Fibroblast of skin of right biceps (primary cell): ENCODE data around the gene BIK.
"Not testable (repeated sequence)": the region's sequence is repeated elsewhere in the genome, so short reads cannot be mapped to it uniquely, and the experiment has no call there.

Experiments used
- DNase-seq: peaks from one replicate; pipeline ENCODE4 v3.0.0-alpha.2; 2013

The BIK gene, protein sequence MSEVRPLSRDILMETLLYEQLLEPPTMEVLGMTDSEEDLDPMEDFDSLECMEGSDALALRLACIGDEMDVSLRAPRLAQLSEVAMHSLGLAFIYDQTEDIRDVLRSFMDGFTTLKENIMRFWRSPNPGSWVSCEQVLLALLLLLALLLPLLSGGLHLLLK

DNA sequence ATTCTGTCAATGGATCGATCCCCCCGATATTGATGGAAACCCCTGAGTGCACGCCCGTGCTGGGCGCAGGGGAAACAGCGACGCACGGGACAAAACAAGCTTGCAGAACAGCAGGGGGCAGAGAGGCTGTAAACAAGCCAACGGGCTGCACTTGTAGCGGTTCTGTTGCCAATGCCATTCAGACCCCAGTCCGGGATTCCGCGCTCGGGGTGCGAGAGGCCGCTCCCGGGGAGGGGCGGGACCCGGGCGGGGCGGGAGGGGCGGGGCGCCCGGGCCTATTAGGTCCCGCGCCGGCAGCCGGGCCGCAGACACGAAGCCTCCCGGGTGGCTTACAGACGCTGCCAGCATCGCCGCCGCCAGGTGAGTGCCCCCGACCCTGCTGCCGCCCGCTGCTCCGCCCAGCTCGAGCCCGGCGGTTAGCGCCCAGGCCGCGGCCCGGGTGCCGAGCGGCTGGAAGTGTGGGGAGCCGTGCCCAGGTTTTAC lies at the start of gene BIK:
Gene BIK, plus strand, starts transcription at position 307 of the 483 bp plus-strand sequence. CDS start 13,273 bp downstream, outside the sequence.
- DNase-seq, result peak; percentile 18

DNA sequence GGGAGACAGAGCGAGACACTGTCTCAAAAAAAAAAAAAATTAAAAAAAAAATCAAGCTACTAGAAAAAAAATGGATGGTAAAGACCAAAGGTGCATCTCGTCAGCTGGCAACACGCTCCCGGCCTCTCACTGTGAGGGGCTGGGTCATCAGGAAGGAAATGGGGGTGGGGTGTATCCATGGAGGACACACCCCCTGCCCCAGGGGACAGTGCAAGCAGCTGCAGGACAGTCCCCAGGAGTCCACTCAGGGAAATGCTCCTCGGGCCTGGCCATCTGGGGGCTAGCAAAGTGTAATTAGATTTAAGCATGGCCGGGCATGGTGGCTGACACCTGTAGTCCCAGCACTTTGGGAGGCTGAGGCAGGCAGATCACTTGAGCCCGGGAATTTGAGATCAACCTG lies 44.4 kb upstream of the BIK start:
- no peak for DNase-seq

DNA sequence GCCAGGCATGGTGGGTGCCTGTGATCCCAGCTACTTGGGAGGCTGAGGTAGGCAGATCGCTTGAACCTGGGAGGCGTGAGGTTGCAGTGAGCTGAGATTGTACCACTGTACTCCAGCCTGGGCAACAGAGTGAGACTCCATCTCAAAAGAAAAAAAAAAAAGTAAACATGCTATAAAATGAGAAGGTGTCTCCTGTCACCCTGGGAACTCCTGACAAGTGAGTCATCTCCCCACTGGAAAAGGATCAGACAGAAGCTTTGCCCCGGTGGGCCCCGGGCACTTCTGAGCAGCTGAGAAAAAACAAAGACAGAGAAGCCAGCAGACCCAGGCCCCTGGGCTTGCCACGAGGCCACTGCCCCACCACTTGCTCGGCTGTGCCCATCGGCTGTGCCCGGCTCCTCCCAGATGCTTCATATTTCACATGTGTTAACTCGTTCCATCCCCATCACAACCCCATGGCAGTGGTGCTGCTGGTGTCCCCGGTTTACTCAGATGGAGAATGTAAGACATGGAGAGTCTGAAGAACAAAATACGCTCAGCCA lies 43.6 kb upstream of the BIK start:
- peak; percentile 80 for DNase-seq

DNA sequence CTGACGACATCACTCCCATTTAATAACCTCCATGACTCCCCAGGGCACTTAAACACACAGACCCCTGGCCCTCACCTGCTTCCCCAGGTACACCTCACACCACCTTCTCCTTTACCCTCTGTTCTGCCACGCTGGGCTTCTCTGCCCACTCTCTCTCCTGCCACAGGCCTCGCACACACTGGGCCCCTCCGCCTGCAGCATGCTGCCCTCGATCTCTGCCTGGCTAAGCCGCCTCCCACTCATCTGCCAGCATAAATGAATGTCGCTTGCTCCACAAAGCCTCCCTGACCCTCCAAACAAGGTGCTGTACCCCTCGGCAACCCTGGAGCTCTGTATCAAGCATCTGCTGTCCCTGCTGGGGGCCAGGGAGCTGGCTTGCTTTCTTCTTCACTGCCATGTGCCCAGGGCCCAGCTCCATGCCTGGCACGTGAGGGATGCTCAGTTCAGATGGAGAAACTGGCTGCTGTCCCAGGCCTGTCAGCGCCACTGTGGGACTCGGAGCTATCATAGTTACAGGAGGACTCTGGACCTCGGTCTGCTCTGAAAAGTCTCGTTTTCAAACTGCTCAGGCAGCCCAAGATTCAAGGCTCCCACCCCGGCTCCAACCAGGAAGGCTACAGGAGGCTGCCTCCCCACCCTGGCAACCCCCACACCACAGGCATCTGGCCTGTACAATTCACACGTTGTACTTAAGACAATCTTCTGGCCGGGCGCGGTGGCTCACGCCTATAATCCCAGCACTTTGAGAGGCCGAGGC lies 33.3 kb upstream of the BIK start:
- no peak for DNase-seq

DNA sequence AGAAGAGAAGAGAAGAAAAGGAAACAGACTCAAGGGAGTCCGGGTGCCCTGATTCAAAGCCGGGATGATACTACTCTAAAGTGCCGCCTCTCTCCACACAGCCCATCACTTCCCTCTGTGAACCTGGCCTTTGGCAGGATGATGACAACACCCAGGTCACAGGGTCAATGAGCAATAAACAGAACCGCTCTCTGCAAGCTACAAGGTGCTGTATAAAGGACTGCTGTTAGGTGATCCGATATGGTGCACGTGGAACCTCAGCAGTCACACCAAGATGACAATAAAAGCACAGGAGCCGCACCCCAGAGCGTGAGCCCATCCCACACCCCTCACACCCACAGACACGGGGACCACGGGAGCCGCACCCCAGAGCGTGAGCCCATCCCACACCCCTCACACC lies 32.0 kb upstream of the BIK start:
- no peak for DNase-seq

DNA sequence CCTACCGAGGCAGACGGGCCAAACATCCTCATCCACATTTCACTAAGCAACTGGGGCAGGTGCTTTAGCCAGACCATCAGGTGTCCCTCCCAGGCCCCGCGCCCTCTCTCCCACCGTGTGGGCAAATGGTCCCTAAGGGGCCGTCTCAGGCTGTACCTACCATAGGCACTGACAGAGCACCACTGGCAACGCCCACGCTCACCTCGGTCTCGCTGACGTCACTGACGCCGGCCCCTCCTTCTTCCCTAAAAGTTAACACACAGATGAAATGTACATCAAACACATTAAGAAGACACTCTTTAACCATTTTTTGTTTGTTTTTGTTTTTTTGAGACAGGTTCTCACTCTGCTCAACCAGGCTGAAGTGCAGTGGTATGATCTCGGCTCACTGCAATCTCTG lies 30.8 kb upstream of the BIK start:
- no peak for DNase-seq

DNA sequence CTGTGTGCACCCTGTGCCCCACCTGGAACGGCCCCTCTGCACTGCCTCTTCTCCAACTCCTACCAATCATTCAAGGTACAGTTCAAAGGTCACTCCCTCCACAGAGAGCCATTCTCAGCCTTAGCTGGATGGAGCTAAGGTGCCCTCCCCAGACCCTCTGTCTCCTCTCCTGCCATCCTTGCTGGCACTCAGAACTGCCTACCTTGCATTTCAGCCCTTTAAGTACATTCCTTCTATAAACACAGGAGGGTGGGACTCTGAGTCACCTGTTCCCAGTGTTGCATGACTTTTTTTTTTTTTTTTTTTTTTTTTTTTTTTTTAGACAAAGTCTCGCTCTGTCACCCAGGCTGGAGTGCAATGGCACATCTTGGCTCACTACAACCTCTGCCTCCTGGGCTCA lies 29.9 kb upstream of the BIK start:
- no peak for DNase-seq

DNA sequence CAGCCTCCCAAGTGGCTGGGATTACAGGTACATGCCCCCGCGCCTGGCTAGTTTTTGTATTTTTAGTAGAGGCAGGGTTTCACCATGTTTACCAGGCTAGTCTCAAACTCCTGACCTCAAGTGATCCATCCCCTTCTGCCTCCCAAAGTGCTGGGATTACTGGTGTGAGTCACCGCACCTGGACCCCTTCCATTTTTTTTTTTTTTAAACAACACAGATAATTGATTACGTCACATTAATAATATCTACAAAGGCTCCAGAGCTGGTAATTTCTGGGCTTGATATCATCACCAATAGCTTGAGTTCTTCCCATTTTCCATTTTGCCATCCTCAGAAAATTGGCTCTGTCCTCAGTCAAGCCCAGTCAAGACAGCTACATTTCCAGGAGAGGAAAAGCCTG lies 28.6 kb upstream of the BIK start:
- DNase-seq, result peak; percentile 21

DNA sequence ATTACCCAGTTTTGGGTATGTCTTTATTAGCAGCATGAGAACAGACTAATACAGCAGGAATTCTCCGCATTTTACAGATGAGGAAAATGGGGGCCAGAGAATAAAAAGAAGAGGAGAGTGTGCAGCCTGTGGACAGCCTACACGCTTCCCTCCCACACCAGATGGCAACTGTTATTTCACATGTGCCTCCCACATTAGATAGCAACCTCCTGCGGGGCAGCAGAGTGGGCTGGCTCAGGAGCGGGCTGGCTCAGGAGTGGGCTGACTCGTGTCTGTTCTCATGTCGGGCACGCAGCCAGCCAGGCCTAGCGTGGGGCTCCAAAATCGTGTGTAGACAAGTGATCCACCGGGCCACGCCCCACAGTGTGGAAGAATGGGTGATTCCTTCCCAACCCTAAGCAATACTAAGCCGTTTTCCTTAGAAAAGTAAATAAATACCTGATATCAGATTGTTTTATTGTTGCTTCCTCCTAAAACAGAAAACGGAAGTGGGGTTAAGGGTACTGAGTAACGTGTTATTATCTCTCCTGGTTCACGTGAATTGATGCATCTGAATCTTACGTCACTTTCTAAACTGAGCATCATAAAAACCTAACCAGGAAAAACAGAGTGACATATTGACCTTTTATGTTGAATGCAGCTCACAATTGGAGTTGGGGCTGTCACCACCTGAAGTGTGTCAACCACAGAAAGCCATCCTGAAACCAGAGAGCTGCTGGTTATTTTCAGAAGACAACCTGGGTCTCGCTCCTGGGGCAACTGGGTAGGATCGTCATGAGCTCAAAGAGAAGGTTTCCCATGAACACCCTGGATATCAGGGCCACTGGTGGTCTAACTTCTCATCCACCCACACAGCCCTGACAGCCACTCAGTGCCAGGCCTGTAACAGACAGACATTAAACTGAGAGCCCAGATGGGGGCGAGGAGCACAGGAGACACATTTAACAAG lies 24.6 kb upstream of the BIK start:
- DNase-seq, result no peak

DNA sequence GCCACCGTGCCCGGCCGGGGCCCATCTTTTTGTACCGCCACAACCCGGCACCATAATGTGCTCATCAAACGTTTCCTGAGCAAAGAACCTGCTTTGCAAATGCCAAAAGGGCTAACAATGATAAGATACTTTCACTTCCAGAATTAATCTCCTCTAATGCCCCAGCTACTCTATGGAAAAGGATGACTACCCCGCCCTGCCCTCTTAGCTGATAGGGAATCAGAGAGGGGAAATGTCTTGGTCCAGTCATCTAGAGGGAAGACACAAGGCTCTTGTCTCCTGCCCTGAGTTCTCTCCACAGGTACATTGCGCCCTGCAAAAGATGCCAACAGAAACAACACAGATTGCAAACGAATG lies 21.9 kb upstream of the BIK start:
- DNase-seq, result no peak

DNA sequence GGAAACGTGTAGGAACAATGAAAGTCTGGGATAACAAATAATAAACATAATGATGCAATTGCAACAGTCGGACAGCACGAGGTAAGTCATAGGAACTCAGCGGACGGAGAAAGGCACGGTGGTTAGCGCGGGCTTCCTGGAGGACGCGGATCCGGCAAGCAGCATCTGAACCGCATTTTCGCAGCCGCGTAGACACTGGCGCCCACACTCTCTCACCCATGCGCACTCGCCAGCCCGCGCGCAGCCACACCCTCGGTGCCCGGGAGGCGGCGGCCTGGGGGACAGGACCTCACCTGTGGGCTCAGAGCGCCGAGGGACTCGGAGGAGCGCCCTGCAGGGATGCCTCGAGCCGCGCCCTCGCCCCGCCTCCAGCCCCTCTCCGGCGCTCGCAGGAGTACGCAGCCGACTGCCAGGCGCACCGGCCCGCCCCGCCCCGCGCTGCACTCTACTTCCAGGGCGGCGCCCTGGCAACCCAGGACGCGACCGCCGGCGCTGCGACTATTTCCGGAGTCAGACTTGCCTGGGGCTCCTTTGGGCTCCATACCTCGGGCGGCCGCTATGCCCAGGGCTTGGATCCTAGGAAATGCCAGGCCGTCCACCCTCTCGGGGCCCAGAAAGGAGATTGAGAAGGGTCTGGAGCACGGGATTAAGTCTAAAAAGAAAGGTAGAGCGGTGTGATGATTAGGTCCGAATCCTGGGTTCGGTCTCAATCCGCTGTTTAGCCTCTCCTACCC lies 21.4 kb upstream of the BIK start, which contains the start of gene TTLL1:
Gene TTLL1, minus strand, starts transcription at position 408 of the 734 bp plus-strand sequence. CDS start 13,805 bp downstream, outside the sequence.
- DNase-seq, result peak; percentile 87

DNA sequence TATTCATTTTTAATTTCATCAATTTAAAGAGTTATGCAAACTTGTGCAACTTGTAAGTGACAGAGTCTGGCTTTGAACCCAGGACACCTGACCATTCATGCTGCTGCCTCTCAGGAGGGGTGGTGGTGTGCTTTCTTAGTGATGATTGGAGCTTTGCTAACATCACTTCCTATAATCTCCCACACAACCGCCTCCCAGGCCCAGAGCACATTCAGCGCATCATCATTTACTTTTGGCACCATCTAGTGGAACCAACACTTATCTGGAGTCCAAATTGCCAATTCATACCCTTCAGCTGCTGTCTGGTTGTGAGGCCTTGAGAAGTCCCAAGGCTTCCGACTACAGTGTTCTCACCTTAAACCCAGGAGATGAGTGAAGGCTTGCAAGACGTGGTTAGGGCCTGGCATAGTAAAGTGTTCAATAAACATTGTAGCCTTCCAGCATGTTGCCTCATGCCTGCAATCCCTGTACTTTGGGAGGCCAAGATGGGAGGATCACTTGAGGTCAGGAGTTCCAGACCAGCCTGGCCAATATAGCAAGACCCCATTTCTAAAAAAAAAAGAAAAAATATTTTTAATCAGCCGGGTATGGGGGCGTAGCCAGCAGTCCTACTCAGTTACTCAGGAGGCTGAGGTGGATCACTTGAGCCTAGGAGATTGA lies 20.3 kb upstream of the BIK start:
- DNase-seq, result peak; percentile 91

DNA sequence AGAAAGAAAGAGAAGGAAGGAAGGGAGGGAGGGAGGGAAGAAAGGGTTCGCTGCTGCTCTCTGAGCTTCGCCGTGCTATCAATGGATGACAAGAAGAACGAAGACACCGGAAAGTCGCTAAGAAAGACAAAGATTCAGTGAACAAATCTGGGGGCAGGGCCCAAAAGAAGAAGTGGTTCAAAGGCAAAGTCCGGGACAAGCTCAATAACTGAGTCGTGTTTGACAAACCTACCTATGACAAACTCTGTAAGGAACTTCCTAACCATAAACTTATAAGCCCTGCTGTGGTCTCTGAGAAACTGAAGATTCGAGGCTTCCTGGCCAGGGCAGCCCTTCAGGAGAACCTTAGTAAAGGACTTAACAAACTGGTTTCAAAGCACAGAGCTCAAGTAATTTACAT lies 18.5 kb upstream of the BIK start:
- no peak for DNase-seq

DNA sequence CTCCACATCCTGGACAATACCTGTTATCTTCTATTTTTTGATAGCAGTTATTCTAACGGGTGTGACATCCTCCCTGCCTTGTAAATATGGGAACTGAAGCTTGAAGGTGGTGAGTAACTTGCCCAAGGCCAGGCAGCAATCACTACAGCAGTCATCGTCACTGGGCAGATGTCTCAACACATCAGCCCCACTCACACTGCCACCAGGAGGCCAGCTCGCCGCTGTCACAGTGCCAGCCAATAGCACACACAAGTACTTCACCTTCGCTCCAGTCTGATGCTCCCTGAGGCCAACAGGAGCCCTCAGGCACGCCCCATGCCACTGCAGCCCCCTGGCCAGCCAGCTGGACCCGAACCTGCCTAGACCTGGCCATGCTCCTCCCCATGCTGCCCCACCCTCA lies 16.5 kb upstream of the BIK start:
- no peak for DNase-seq

DNA sequence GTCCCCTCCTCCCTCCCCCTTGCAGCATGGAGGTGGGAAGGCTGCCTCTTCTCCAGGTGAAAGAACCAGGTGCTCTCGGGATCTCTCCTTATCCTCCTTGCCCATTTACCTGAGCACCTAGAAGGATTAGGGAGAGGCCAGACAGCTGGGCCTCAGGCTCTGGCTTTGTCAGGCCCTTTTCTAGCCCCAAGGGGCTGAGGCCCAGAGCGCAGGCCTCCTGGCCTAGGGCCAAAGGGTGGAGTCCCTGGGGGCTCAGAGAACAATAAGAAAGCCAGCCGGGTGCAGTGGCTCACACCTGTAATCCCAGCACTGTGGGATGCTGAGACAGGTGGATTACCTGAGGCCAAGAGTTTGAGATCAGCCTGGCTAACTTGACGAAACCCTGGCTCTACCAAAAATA lies 16.0 kb upstream of the BIK start:
- no peak for DNase-seq

DNA sequence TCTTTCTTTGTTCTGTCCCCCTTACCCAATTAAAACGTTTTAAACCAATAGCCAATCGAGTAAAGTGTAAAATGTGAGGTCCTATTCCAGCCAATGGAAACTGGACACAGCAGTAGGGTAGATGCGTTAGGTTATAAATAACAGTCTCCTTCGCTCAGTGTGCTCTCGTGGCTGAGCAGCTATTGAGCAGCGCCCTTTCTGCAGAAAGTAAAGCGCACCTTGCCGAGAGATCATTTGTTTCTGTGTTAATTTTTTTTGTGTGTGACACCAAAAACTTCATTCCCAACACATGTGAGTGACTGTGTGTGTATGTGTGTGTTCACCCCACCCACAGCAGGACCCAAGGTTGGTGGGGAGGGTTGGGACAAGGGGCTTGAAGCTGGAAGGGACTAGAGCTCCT lies 14.1 kb upstream of the BIK start:
- no peak for DNase-seq

DNA sequence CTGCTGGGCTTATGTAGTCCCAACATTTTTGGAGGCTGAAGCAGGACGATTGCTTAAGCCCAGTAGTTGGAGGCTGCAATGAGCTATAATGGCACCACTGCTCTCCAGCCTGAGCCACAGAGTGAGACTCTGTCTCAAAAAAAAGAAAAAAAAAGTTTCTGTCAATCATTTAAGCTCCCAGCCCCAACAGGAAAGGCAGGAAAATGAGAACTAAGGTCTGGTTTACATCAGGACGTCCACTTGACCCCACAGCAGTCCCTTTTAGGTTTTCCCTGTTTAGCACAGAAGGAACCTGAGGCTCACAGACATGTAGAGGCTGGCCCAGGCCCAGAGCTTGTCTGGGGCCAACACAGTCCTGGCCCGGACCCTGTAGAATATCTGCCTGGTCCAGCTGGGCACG lies 12.2 kb upstream of the BIK start:
- no peak for DNase-seq

DNA sequence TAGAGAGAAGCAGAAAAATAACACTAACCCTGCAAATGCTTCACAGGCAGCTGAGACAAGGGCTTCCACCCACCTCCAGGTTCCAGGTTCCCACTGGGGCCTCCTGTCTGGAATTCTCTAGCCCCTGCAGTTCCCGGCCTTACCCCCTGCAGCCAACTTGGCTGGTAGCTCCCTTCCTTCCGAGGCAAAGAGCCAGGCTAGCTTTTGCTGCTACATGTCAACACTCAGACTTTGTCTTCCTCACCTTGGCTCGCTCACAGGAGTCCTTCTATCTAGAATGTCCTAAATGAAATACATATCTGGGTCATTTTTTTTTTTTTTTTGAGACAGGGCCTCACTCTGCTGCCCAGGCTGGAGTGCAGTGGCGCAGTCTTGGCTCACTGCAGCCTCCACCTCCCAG lies 11.5 kb upstream of the BIK start:
- no peak for DNase-seq

DNA sequence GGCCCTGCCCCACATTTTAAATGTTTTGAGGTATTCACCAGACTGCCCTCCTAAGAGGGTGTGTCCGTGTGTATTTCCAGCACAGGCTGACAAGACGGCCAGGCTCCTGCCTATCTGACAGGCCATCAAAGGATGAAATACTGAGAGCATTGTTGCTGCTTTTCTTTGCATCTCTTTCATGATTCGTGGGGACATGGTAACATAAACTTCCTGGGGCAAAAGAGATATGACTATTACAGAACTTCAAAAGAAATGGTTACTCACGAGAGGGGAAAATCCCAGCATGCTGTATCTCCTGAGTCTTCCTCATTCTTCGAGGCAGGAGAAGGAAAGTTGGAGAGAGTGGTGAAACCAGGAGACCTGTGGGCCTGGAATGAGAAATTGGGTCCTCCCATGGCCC lies 10.3 kb upstream of the BIK start:
- DNase-seq, result no peak

DNA sequence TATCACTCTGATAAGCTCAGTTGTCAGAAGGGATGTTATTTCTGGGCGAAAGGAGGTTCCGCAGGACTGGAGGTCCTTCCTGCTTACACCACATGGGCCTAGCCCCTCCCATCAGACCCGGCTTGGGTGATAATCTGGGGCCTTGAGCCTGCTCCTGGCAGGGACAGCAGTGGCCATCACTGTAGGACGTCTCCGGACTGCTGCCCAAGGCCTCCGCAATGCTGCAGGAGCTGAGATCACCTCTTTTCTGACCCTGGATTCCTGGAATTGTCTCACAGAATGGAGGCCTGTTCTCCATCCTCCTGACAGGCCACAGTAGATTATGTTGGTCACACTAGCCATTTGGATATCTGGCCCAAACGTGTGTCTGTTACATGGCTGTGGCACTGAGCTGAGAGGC lies 9.2 kb upstream of the BIK start:
- no peak for DNase-seq

DNA sequence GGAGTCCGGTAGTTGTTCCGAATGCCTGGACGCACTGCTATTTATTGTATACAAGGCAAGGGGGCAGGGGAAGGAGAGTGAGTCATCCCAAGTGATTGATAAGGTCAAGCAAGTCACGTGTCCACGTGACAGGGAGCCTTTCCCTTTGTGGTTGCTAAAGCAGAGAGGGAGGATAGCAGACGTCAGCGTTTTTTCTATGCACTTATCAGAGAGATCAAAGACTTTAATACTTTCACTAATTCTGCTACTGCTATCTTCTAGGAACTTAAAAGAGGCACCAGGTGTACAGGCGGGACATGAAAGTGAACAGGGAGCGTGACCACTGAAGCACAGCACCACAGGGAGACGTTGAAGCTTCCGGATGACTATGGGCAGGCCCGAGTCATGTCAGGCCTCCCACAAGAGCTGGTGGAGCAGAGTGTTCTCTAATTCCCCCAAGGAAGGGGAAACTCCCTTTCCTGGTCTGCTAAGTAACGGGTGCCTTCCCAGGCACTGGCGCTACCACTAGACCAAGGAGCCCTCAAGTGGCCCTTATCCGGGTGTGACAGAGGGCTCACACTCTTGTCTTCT lies 6.4 kb upstream of the BIK start:
- peak; percentile 26 for DNase-seq

DNA sequence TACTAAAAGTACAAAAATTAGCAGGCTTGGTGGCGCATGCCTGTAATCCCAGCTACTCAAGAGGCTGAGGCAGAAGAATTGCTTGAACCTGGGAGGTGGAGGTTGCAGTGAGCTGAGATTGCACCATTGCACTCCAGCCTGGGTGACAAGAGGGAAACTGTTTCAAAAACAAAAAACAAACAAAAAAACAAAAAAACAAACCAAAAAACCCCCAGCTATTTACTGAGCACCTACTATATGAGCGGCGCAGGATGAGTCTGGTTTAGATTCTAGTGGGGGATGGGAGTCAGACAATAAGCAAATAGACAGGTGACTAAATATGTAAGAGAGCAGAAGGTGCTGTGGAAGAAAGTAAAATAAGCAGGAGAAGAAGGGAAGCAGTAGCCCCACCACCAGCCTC lies 5.6 kb upstream of the BIK start:
- DNase-seq, result not testable (repeated sequence)
